ENCODE data around the gene PPFIA4.

PPFIA4 gene

DNA sequence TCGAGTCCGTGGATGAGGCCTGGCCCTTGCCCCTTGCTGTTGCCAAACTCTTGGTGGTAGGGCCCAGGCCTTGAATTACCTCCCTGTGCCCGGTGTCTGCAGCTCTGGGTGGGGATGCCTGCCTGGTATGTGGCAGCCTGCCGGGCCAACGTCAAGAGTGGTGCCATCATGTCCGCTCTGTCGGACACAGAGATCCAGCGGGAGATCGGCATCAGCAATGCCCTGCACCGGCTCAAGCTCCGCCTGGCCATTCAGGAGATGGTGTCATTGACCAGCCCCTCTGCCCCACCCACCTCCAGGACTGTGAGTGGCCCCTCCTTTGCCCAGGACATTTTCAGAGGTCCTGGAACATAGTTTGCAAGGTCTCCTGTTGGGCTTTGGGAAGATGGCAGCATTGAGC, 33.8 kb downstream of the PPFIA4 start:
- no peak for DNase-seq

DNA sequence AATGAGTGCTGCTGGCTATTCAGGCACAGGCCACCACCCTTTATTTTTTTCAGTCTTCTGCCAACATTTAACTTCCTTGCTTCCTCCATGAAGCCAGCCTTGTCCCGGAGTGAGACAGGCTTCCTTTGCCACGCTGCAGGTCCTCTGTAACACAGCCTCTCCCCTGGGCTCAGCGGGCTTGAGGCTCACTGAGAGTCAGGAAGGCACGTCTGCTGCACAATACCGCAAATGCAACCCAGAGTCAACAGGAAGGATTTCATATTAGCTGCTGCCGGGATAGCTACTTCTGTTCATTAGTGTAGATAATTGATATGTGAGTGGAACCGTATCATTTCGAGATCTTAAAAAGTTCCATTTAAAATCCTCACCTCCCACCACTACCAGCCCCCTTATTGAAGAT, 37.0 kb downstream of the PPFIA4 start:
- no peak for DNase-seq

DNA sequence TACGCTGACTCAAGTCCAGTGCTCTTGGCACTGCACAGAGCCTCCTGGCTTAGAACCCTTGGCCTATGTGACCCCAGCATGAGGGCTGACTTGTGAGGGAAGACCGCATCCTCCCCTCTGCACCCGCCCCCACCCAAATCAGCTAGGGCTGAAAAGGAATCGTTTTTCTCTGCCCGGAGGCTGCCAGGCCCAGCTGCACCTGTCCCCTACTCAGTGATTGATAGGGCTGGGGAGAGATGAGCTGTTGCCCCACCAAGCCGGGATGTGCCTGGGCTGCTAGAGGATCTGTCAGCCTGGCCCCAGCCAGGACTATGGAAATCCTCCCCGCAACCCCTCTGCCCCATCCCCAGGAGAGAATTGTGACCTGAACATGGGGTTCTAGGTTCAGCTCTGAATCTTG, 38.9 kb downstream of the PPFIA4 start:
- no peak for DNase-seq

DNA sequence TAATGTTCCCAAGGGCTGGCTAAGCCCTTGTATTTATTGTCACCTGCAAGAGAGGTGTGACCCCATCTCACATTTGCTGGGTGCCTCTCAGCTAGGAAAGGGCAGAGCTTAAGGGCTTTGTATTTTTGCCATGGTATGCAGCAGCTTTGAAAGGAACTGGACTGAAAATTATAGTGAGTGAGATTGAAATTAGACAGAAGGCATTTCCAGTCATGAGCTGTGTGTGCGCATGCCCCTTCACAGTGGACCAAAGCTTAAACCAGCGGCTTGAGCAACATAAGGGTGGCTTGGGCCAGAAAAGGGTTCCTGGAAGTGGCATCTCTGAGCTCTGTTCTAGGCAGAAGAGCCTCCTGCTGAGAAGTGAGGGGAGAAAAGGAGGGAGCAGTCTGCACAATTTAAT, 39.7 kb downstream of the PPFIA4 start:
- DNase-seq = no peak

DNA sequence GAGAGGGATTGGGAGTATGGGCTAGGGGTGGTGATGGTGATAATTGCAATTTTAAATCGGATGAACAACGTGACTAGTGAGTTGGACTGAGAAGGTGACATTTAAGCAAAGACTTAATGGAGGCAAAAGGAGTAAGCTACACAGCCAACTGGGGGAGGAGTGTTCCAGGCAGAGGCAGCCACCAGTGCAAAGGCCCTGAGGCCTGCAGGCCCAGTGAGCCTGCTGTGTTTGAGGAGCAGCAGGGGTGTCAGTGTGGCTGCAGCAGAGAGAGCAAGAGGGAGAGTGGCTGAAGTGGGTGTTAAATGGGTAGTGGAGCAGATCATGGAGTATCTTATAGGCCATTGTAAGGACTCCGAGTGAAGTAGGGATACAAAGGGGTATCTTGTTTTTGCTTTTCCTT, 40.7 kb downstream of the PPFIA4 start:
- no peak for DNase-seq

DNA sequence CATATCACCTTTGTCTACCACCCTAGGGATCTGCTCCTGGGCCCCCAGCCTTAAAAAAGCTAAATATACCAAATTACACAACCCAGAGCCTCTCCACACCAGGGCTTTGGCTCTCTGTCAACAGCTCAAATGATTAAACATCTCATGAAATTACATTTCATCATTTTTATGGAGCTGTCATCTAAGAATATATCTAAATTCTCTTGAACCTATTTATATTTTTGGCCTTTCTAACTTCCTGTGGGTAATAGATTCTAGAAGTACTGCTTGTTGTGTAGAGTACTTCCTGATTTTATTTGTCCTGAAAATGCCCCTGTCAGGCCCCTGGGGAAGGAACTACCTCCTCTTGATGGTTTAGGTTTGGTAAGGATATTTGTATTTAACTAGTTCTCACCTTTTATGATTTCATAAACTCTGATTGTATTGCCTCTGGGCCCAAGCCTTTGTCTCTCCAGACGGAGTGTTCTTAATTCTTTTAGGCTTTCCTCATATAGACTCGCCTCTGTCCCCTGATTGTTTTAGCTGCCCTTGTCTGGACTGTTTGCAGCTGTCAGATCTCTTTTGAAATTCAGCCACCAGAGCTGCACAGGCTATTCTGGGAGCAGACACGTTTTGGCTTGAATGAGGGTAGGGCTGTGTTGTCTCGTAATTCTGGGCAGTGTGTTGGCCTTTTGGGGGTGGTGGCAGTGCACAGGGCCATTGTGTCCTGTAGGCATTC, 42.9 kb downstream of the PPFIA4 start:
- no peak for DNase-seq

DNA sequence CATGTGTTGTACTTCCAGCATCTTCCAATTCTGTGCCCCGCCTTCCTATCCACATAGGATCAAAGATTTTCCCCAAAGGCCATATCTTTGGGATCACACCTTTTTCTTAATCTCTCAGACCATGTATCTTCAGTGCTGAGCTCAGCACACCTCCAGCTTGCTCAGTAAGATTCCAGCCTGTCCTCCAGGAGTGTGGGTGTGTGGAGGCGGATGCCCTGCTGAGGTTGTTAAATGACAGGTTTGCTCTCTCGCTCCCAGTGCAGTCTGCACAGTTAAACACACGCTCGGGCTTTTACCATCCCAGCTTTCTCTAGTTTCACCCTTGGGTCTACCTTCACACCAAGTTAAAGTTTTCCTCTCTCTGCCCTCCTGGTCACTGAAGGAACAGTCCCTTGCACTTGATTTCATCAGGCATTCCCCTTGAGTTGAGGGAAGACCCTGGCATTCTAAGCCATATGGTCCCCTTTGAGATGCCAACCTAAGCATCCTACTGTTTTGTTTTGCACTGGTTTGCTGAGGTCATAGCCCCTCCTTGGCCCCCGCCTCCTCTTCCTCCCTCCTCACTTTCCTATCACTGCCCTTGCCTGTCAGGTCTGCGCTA, 45.8 kb downstream of the PPFIA4 start:
- no peak for DNase-seq

DNA sequence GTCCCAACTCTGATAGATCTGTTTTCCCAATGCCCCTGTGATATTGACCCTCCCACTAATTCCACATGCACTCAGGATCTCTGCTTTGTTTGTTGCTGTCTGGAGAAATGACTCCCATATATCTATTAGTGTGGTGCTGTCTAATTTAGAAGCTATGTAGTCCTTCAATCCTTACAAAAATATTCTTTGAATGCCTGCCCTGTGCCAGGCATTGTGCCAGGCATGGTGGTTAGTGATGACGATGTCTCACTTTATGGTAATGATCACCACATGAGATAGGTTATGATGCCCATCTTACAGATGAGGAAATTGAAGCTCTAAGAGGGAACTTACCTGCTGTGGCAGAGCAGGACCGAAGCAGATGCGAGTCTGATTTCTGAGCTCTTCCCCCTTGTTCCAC, 46.6 kb downstream of the PPFIA4 start:
- DNase-seq = no peak

DNA sequence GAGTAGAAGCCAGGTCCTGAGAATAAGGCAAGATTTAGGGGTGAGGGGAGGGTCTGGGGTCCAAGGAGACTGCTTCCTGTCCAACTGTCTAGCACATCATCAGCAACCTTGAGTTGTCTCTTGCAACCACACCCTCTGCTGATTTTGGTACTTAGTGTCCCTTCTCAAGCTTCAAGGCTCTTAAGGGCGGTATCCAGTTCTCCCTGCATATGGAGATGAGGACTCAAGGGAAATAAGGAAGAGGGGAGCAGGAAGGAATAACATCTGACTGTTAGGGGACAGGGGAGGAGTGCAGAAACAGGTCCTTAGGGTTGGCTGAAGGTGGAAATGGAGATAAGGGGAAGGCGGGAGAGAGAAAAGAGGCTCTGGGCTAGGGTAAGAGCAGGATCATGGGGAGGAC, 47.2 kb downstream of the PPFIA4 start:
- DNase-seq = no peak

DNA sequence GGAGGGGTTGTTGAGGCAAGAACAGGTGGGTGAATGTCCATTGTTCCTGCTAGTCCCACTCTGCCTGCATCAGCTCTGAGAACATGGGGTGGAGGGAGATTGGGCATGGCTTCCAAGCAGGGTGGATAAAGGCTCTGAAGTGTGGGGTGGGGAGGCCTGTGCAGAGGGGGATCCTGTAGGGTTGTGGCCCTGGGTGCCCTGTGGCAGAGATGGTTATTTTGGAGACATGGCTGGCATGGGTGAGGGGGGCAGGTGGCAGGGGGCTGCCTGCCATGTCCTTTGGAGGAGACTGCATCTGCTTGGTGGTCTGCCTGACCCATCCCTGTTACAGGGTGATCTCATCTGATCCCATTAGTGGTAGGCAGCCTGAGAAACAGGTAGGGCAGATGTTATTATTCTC, 48.3 kb downstream of the PPFIA4 start:
- no peak for DNase-seq

DNA sequence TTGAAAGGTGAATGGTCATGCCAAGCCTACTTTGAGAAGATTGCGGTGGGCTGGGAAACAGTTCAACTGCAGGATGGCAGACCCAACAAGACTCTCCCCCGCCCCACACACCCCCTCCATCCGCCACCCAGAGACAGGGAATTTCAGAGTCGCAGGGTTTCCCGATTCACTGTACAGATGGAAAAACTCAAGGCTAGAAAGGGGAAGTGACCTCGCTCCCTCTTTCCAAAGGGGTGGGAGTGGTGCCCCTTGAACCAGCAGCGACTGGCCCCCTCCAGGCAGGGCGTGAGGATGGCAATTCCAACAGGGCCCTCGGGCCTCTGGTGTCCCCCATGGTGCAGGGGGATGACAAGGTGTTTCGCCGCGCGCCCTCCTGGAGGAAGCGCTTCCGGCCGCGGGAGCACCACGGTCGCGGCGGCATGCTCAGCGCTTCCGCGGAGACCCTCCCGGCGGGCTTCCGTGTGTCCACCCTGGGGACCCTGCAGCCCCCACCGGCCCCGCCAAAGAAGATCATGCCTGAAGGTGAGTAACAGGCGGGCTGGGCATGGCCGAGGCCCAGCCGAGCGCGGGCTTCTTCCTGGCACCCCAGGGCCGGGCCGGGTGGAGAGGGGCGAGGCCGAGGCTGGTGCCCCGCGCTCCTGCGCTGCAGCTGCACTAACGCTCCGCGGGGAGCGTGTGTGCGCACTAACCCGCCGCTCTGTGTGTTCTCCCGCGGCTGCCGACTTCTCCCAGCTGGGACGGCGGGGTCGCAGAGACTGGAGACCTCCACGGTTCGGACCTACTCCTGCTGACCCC, 49.1 kb downstream of the PPFIA4 start:
- DNase-seq = no peak

DNA sequence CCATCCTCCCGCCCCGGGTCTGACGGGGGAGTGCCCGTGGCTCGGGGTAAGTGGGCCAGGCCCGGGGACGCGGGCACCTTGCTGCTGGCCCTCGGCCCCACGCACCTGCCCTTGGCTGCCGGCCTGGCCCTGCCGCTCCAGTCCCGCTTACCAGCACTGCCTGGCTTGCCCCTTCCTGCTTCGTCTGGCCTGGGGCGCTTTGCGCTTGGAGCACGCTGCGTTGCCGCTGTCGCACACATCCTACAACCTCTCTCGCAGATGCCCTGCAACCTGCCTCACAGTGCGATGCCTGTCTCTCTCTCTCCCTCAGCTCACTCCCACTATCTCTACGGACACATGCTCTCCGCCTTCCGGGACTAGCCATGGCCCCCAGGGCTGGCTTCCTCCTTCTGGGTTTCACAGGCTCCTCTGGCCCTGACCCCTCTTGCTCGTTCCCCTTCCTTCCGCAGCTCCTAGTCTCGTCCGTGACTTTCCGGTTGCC, 49.8 kb downstream of the PPFIA4 start:
- no peak for DNase-seq

DNA sequence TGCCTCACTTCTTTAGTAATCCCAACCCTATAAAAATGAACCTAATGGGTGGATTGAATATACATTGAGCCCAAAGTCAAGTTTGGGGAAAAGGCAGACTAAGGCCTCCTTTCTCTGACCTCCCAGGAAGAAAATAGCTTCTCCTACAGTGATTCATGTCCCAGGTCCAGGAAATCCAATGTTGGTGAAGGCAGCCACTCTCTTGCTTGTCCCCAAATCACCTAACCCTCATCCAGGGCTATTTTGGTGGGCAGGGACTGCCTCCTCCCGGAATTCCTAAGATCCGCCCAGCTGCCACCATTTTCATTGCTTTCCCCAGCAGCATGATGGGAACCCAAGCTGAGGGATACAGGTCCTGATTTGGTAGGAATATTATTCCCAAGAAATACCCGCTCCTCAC, 51.1 kb downstream of the PPFIA4 start:
- DNase-seq = no peak

DNA sequence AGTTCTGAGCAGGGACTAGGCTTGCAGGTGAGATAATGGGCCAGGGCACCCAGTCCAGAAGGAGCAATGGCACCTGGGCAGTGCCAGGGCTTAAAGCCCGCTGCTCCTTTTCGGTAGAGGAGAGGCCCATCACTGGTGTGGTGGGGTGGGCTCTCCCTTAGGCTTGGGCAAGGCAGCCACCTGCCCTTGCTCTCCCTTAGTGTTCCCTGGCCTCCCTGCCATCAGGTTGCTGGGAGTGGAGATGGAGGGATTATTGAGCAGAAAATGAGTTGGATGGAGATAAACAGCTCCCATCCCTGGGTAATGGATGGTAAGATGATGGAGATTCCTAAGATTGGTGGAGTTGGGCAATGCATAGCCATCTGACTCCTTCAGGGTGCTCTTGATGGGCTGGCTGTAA, 51.7 kb downstream of the PPFIA4 start:
- DNase-seq = no peak

DNA sequence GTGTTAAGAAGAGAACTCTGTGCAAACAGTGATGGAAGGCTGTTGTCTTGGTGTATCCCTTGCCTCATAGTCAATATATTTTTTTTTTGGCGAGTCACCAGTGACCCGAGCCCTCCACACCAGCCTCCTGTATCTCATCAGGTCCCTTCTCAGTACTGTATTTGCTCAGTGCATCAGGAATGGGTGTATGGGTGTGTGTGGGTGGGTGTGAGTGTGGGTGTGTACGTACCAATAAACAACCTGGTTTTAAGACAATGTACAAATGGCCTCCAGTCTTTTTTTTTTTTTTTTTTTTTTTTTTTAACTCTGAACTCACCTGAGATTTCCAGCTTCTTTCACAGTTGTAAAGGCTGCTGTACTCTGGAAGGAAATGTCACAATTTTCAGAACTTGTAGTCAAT, 52.2 kb downstream of the PPFIA4 start:
- no peak for DNase-seq

DNA sequence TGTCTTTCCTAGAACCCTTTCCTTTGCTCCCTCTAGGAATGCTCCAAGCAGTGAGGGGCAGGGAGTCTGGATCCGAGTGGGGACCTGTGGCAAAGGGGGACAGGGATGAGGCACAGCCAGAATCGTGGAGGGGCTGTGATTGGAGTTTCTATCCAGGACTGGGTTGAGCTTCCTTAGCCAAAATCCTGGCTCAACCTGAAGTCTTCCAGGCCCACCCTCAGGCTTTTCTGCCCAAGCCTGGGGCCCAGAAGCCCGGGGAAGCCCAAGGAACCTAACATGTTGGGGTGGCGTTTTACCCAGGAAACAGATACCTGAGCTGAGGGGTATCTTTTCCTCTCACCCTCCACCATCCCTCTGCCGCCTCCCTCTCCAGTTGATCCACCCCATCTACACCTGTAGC, 54.2 kb downstream of the PPFIA4 start:
- no peak for DNase-seq

DNA sequence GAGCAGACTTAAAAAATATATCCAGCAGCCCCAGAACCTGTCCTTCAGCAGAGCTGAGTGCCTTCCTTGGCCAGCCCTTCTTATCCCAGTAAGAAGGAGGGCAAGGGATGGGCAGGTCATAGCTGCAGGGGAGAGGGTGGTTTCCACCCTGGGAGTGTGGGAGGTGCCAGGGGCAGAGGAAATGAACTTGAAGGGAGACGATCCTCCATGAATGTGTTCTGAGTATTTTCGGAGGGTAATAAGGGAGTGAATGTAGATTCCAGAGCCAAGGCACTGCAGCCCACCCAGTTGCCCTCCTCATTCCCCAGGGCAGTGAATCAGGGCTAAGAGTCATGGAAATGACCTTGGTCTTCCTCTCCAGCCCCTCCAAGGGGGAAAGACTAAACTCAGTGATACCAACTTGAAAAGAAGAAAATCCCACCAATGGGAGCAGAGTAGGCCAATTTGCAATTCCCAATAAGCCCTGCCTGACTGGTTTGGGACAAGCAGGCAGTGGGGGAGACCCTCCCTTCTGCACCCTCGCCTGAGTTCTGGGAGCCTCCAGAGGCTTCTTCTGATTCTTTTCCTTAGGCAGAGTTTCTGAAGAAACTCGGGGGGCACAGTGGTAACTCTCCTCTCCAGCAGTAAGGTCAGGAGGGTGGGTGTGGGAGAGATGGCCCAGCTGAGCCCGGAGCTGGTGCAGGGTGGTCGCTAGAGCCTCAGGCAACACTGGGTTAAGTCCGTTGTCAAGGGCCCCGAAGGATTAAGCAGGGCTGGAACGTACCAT, 55.4 kb downstream of the PPFIA4 start:
- no peak for DNase-seq

DNA sequence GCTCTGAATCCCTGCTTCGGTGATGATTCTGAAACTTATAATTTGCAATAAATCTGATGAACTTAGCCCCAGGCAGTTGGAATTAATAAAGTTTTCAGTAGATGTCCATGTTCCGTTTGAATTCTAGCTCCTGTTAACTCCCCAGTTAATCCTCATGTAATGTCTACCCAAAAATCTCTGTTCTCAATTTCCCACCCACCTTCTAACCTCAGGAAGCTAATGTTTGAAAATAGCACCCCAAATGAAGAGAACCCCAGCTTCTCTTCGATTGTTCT, 55.9 kb downstream of the PPFIA4 start:
- DNase-seq = no peak

DNA sequence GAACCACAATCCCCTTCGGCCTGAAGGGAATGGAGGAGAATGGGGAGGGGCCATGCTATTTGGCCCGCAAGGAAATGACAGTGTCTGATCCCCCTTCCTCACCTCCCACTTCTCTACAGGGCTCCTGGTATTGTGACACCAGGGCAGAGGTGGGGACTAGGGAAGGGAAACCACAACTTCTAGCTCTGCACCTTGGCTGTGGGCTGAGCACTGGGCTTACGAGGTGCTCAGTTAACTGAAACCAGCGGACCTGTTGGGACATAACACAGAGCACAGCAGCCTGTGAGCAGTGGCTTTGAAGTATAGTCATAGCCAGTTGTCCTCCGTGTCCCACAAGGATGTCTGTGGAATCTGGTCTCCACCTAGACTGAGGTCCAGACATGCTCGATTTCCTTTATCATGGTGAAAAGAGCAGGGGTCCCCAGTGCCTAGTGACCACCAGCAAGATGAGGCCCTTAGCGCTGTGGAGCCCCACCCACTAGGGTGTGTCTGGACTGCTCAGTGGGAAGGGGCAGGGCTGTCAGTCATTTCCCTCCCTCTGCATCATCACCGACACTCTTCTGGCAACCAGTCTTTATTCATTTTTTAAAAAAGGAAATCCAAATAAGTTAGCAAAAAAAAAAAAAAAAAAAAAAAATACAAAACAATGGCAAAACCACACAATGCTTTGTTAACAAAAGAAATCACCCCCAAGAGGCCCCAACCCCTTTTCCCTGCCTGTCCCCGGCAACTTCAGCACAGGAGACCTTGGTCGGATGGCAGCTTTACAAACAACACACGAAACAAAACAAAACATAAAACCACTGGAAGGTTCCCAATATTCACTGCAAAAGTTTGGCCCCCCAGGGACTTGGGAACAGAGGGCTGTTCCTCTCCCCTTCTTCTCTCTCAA, 56.5 kb downstream of the PPFIA4 start:
- DNase-seq = no peak

DNA sequence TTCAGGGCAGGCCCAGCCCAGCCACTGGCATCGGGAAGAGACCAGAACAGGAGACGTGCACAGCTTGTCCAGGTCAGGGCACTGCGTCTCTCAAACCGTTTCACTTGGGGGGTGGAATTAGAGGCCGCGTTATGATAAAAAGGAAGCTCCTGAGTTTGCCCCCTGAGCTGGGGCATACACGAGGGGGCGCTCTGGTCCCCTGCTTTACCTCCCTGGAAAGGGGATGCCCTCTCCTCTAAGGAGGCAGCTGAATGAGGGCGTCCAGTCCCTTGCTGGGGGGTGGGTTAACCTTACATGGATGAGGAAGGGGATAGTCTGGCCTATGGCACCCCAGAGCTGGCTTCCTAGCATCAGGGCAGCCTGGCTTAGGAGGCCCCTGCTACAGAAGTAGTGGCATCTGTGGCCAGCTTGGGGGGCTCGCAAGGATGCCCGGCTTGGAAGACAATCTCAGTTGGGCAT, 57.2 kb downstream of the PPFIA4 start:
- no peak for DNase-seq

DNA sequence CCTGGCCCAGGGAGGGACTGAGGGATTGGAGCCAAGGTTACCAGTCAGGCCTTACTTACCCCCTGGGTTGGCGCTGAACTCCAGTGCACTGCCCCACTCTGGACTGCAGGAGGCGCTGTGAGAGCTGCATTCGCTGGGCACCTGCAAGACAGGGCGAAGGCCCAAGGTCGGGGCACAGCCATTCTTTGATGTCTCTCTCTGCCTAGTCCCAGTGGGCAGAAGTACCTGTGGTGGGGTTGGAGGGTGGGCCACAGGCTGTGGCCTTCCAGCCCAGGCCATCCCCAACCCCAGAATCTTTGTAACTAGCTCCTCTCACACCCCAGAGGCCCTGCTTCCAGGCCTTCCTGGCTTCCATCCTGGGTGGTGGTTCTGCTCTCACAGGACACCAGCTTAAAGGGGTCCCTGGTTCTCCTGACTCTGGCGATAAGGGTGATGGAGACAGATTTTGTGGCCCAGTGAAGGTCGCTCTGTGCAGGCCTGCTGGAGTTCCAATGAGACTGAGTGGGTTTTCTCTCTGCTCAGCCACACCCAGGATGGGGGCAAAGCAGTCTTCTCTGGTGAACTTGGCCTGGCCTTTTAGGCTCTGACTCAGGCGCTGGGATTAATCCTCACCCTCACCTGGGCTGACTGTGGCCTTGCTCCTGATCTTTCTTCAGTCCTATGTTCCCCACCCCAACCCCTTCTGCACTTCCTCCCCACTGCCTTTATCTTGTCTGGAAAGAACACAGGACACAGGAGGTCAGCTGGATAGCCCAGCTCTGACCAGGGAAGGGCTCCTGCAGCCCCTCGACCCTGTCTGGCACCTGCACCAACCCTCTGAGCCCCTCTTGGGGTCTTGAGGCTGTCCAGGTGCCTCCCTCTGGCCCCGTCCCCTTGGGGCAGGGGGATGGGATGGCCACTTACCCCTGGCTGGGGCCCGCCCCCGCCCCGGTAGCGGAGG, 58.6 kb downstream of the PPFIA4 start:
- DNase-seq = no peak
